ENCODE results near the gene COPA.

Gene COPA

DNA sequence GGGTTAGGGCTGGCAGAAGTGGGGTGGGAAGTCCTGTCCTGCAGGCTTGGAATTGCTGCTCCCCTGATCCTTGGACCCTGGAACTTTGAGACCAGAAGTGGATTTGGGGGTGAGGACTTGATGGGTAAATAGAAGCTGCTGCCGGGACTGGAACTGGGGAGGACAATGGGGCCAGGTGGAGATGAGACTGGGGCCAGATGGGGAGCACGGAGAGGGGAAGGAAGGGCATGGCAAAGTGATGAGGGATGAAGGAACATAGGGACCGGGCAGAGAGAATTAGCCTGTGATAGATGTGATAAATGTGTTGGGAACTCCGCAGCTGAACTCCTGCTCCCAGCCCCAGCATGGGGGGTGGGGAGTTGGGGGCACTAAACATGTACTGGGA lies 24.5 kb upstream of the COPA start:
- TF ChIP-seq, protein P1, sequence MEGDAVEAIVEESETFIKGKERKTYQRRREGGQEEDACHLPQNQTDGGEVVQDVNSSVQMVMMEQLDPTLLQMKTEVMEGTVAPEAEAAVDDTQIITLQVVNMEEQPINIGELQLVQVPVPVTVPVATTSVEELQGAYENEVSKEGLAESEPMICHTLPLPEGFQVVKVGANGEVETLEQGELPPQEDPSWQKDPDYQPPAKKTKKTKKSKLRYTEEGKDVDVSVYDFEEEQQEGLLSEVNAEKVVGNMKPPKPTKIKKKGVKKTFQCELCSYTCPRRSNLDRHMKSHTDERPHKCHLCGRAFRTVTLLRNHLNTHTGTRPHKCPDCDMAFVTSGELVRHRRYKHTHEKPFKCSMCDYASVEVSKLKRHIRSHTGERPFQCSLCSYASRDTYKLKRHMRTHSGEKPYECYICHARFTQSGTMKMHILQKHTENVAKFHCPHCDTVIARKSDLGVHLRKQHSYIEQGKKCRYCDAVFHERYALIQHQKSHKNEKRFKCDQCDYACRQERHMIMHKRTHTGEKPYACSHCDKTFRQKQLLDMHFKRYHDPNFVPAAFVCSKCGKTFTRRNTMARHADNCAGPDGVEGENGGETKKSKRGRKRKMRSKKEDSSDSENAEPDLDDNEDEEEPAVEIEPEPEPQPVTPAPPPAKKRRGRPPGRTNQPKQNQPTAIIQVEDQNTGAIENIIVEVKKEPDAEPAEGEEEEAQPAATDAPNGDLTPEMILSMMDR (IDR thresholded peaks at IDR 0.05; ENCODE audit: low read length, missing control alignments) = no peak
- H3K4me3 ChIP-seq (replicated peaks; ENCODE audit: low read depth, low read length) = no peak overlapping the region
- DNase-seq (ENCODE audit: low read depth) = no peak

DNA sequence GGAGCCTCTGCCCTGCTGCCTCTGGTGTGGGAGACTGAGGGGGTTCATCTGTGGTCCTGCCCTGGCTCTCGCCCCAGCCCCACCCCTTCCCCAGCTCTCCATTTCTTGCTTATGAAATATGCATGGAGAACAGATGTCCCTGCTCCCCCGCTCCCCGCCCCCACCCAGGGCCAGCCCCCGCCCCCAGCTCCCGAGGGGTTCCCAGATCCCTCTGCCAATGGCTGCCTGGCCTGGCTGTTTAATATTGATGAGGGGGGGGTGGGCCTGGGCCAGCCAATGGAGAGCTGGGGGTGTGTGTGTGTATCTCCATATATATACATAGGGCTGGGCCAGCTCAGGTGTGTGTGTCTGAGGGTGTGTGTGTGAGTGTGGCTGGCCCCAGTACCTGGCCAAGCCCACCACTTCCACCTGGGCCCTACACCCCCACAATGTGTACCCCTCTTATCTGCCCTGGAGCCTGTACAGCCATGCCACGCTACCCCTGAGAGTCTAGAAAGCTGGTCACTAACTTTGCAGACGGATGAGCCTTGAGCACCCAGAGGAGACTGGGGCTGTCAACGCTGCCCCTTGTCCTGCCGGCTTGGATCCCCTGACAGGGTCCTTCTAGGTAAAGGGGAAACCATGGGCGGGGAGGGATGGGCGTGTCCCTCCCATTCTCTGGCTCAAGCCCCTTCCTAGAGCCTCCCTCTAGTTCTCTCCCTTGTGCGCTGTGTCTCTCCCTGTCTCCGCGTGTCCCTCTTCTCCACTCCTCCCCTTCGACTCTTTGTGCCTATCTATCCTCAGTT lies 23.9 kb upstream of the COPA start, which contains the start of gene NHLH1:
NHLH1 (plus strand) TSS at position 341 of the 785 bp plus-strand sequence. CDS start 3,661 bp downstream, outside the sequence.
- TF ChIP-seq, protein P1 (IDR thresholded peaks at IDR 0.05; ENCODE audit: low read length, missing control alignments) = no peak
- DNase-seq (ENCODE audit: low read depth) = no peak
- no peak within 1 kb of the TSS for H3K4me3 ChIP-seq (replicated peaks; ENCODE audit: low read depth, low read length)

DNA sequence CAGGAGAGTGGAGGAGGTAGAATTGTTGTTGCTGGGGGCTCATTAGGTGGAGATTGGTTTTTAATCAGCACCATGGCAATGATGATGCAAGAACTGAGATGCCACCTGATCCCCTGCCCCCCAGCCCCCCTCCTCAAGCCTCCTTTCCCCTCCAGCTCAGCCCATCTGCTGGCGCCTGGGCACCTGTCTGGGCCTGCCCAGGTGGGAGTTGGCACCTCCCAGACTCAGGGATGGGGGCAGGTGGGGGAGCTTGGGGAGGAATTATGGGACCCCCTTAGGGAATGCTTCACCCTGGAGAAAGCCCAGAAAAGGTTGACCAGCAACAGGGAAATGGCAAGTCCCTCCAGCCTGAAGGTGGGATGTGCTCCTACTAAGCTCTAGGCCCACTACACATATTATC lies 22.3 kb upstream of the COPA start:
- TF ChIP-seq, protein P1 (IDR thresholded peaks at IDR 0.05; ENCODE audit: low read length, missing control alignments) = no peak
- DNase-seq (ENCODE audit: low read depth) = no peak
- H3K4me3 ChIP-seq (replicated peaks; ENCODE audit: low read depth, low read length) = no peak overlapping the region

DNA sequence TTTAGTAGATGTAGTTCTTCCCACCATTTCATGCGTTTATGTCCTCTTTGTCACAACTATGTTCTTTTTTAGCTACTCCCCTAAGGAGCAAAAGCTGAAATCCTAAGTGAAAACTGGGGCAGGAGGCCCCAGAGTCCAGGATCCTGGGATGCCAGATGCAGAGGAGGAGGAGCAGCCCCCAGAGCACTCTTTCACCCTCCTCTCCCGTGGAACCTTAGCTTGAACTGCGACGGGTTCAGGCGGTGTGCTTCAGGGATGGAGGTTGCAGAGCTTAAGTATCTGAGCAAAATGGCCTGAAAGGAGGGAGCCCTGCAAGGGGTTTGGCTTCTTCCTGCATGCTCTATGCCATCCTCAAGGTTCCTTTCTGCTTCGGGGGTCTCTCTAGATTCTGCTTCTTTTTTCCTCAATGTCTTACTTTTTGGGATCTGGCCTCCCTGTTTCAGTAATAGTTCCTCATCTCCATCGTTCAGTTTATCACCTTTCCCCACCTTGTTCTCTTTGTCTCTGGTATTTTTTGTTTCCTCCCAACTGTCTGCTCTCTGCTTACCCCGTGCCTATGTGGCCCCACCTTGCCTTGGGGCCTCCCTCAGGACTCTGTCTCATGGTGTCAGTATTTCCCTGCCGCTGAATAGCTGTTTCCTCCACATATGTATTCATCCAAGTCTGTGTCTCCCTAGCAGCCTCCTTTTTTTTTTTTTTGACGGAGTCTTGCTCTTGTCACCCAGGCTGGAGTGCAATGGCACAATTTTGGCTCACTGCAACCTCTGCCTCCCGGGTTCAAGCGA lies 21.1 kb upstream of the COPA start:
- no peak for DNase-seq (ENCODE audit: low read depth)
- H3K4me3 ChIP-seq (replicated peaks; ENCODE audit: low read depth, low read length) = no peak overlapping the region
- TF ChIP-seq, protein P1 (IDR thresholded peaks at IDR 0.05; ENCODE audit: low read length, missing control alignments) = no peak

DNA sequence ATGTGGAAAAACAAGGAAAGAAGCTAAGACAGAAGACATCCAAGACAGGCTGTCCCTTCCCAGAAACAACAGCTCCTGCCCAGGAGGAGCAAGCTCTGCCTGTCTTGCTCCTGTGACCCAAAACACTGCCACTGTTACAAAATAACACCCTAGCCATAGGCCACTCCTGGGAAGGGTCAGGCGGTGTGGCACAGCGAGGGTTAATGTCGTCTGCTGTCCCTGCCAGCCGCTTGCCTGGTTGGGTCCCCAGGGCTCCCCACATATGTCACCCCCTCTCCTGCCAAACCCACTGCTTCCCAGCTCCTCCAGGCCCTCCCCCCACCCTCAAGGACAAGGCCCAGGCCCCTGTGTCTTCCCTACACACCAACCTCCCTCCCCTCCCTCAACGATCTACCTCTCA lies 20.0 kb upstream of the COPA start:
- H3K4me3 ChIP-seq (replicated peaks; ENCODE audit: low read depth, low read length) = no peak overlapping the region
- TF ChIP-seq, protein P1 (IDR thresholded peaks at IDR 0.05; ENCODE audit: low read length, missing control alignments) = no peak
- DNase-seq (ENCODE audit: low read depth) = no peak

DNA sequence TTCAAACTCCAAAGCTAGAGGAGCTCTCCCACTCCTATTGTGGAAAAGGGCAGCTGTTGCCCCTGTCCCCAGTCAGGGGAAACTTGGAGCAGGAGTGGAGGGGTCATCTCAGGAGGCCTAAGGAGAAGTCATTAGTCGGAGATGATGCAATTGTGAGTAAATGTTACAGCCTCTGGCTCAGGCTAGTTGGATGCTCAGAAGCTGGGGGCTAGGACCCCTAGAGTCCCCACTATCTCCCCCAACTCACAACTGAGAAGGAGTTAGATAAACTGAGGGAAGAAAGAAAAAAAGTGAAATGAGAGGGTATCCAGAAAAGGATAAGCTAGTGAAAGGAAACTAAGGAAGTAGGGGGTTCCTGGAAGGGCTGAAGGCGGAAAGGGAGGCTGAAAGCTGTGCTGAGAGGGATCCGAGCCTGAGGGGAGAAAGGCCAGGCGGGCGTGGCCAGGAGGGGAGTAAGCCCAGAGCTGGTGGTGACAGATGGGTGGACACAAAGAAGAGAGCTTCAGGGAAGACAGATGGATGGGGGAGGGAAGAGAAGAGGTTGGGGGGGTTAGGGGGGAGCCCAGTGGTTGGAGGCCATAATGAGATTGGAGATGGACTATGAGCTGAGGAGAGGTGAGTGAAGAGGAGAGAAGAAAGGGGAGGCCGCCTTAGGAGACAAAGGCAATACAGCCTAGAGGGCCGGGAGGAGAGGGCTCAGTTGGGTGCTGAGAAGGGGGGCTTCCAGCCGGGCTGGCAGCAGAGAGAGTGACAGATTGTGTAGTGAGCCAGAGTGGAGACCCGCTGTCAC lies 19.3 kb upstream of the COPA start:
- TF ChIP-seq, protein P1 (IDR thresholded peaks at IDR 0.05; ENCODE audit: low read length, missing control alignments) = no peak
- no peak overlapping the region for H3K4me3 ChIP-seq (replicated peaks; ENCODE audit: low read depth, low read length)
- no peak for DNase-seq (ENCODE audit: low read depth)
